Measurements from ENCODE around the gene MYCBPAP.

Gene MYCBPAP

GRCh38 chr17:50479522-50480141 lies 28.6 kb upstream of the MYCBPAP start:
- H3K9ac ChIP-seq (ENCODE audit: low read length): peak overlapping the region; percentile 84; the same call in 1 of the 2 replicates
- peak overlapping the region; percentile 83 for H2AFZ ChIP-seq (ENCODE audit: low read depth, low read length)
- H3K4me2 ChIP-seq (ENCODE audit: low read length): peak overlapping the region; percentile 75
- peaks cover 20% of the 10 kb centered on the region; the same call in 1 of the 2 replicates for H3K4me1 ChIP-seq (ENCODE audit: low read length)
- peaks cover 7% of the 10 kb centered on the region for H3K36me3 ChIP-seq (replicated peaks; ENCODE audit: low read depth, low read length)
- peak overlapping the region; percentile 68; the same call in 1 of the 2 replicates for H3K27ac ChIP-seq (ENCODE audit: low read length)
- H3K9me3 ChIP-seq (ENCODE audit: insufficient read depth, low read length): no peaks in the 10 kb centered on the region
- H3K27me3 ChIP-seq (ENCODE audit: low read depth, low read length): no peaks in the 10 kb centered on the region
- peaks cover 12% of the 10 kb centered on the region for H3K79me2 ChIP-seq (ENCODE audit: low read length)
- peak overlapping the region; percentile 80 for H3K4me3 ChIP-seq (ENCODE audit: low read length)
- no peak for TF ChIP-seq EZH2phosphoT487 (IDR thresholded peaks at IDR 0.05; ENCODE audit: low read depth)
- peak; percentile 38 for TF ChIP-seq CTCF (IDR thresholded peaks at IDR 0.05; ENCODE audit: low read depth, low read length)
- no peaks in the 10 kb centered on the region for H4K20me1 ChIP-seq (ENCODE audit: insufficient read depth, low read length)

- TF ChIP-seq EZH2phosphoT487 (IDR thresholded peaks at IDR 0.05; ENCODE audit: low read depth) (no peak), CTCF (IDR thresholded peaks at IDR 0.05; ENCODE audit: low read depth, low read length) (no peak)
- H3K36me3 ChIP-seq (replicated peaks; ENCODE audit: low read depth, low read length): peaks cover 8% of the 10 kb centered on the region
- H3K4me1 ChIP-seq (ENCODE audit: low read length): peaks cover 20% of the 10 kb centered on the region; the same call in 1 of the 2 replicates
- no peak overlapping the region for H3K9ac ChIP-seq (ENCODE audit: low read length)
- H4K20me1 ChIP-seq (ENCODE audit: insufficient read depth, low read length): no peaks in the 10 kb centered on the region
- H3K27me3 ChIP-seq (ENCODE audit: low read depth, low read length): no peaks in the 10 kb centered on the region
- no peaks in the 10 kb centered on the region for H3K9me3 ChIP-seq (ENCODE audit: insufficient read depth, low read length)
- no peak overlapping the region for H2AFZ ChIP-seq (ENCODE audit: low read depth, low read length)
- no peak overlapping the region for H3K4me2 ChIP-seq (ENCODE audit: low read length)
- H3K4me3 ChIP-seq (ENCODE audit: low read length): peak overlapping the region; percentile 80; the same call in 1 of the 2 replicates
- H3K27ac ChIP-seq (ENCODE audit: low read length): no peak overlapping the region
- peaks cover 12% of the 10 kb centered on the region for H3K79me2 ChIP-seq (ENCODE audit: low read length)
These were observed 28.0 kb upstream of the MYCBPAP start for GRCh38 chr17:50480142-50480764.

GRCh38 chr17:50480854-50481490 lies 27.3 kb upstream of the MYCBPAP start:
- H3K4me1 ChIP-seq (ENCODE audit: low read length): peaks cover 20% of the 10 kb centered on the region; the same call in 1 of the 2 replicates
- H3K79me2 ChIP-seq (ENCODE audit: low read length): peaks cover 12% of the 10 kb centered on the region
- H3K36me3 ChIP-seq (replicated peaks; ENCODE audit: low read depth, low read length): peaks cover 13% of the 10 kb centered on the region
- no peaks in the 10 kb centered on the region for H3K9me3 ChIP-seq (ENCODE audit: insufficient read depth, low read length)
- no peak overlapping the region for H3K4me3 ChIP-seq (ENCODE audit: low read length)
- no peaks in the 10 kb centered on the region for H4K20me1 ChIP-seq (ENCODE audit: insufficient read depth, low read length)
- H3K27me3 ChIP-seq (ENCODE audit: low read depth, low read length): no peaks in the 10 kb centered on the region
- H3K9ac ChIP-seq (ENCODE audit: low read length): no peak overlapping the region
- H2AFZ ChIP-seq (ENCODE audit: low read depth, low read length): no peak overlapping the region
- H3K27ac ChIP-seq (ENCODE audit: low read length): no peak overlapping the region
- TF ChIP-seq EZH2phosphoT487 (IDR thresholded peaks at IDR 0.05; ENCODE audit: low read depth): no peak
- TF ChIP-seq CTCF (IDR thresholded peaks at IDR 0.05; ENCODE audit: low read depth, low read length): no peak
- no peak overlapping the region for H3K4me2 ChIP-seq (ENCODE audit: low read length)

GRCh38 chr17:50481648-50482047 lies 26.6 kb upstream of the MYCBPAP start:
- TF ChIP-seq EZH2phosphoT487 (IDR thresholded peaks at IDR 0.05; ENCODE audit: low read depth) (no peak), CTCF (IDR thresholded peaks at IDR 0.05; ENCODE audit: low read depth, low read length) (no peak)
- Histone ChIP-seq H3K4me1 (ENCODE audit: low read length) (peaks cover 20% of the 10 kb centered on the region; the same call in 1 of the 2 replicates), H2AFZ (ENCODE audit: low read depth, low read length) (no peak overlapping the region), H3K79me2 (ENCODE audit: low read length) (peaks cover 12% of the 10 kb centered on the region), H3K9ac (ENCODE audit: low read length) (no peak overlapping the region), H3K27me3 (ENCODE audit: low read depth, low read length) (no peaks in the 10 kb centered on the region), H3K4me2 (ENCODE audit: low read length) (no peak overlapping the region), H4K20me1 (ENCODE audit: insufficient read depth, low read length) (no peaks in the 10 kb centered on the region), H3K36me3 (replicated peaks; ENCODE audit: low read depth, low read length) (peaks cover 13% of the 10 kb centered on the region), H3K4me3 (ENCODE audit: low read length) (no peak overlapping the region), H3K9me3 (ENCODE audit: insufficient read depth, low read length) (no peaks in the 10 kb centered on the region), H3K27ac (ENCODE audit: low read length) (no peak overlapping the region)
